Caco-2 (cell line): ENCODE data around the gene SLC7A6OS. TPM values are rescaled to one million over a fixed set of nuclear protein-coding genes. Genes with fewer than 3 reads are reported as not detected.
A peak's percentile ranks its signal among the peaks of the same experiment; 100 is the strongest.

Experiments used
- BruUV-seq: library from RNA; stranded (reverse); fragments of 400-500 nt; replicated peaks from 2 replicates; lab custom pipeline; 2021; lab: Mats Ljungman, UMichigan
- CTCF ChIA-PET: fragments of 300-600 bp; sonication (Branson Sonifier 250); formaldehyde crosslinking; loops from one replicate; lab custom pipeline; 2022; ENCODE audit warnings: antibody characterized with exemption; lab: Charles Lee
- POLR2A ChIA-PET: fragments of 300-600 bp; sonication (Branson Sonifier 250); formaldehyde crosslinking; loops from one replicate; lab custom pipeline; 2022; ENCODE audit warnings: antibody characterized with exemption; lab: Charles Lee
- DNase-seq, 2 experiments: peaks; one replicate each; pipeline versions ENCODE4 v3.0.0 to v3.0.0-alpha.2; 2020 to 2022
- H3K27me3 ChIP-seq: replicated peaks from 2 replicates; pipeline ENCODE4 v1.6.0; 2011; ENCODE audit warnings: low read length; ENCODE audit not compliant: control insufficient read depth, insufficient read depth
- H3K36me3 ChIP-seq: 2 replicates; pipeline ENCODE4 v1.5.1; 2011; ENCODE audit warnings: low read length; ENCODE audit not compliant: control insufficient read depth, insufficient read depth
- H3K4me1 ChIP-seq: fragments of 250-450 bp; sonication (Bioruptor Pico); 2 replicates; pipeline ENCODE4 v1.5.1; 2020; ENCODE audit warnings: mild to moderate bottlenecking
- H3K4me3 ChIP-seq: 2 replicates; pipeline ENCODE4 v1.5.1; 2011; ENCODE audit warnings: low read depth, mild to moderate bottlenecking, control low read depth, low read length
- H3K9me3 ChIP-seq: fragments of 250-450 bp; sonication (Bioruptor Pico); 2 replicates; pipeline ENCODE4 v1.5.1; 2020; ENCODE audit warnings: mild to moderate bottlenecking, moderate library complexity
- H3K27ac Mint-ChIP-seq: one replicate; pipeline ENCODE4 v1.8.0; 2022; ENCODE audit warnings: mixed read lengths; ENCODE audit not compliant: unreplicated experiment
- H3K27me3 Mint-ChIP-seq: one replicate; pipeline ENCODE4 v1.8.0; 2022; ENCODE audit warnings: mixed read lengths; ENCODE audit not compliant: insufficient read depth, unreplicated experiment
- H3K36me3 Mint-ChIP-seq: one replicate; pipeline ENCODE4 v1.8.0; 2022; ENCODE audit warnings: mild to moderate bottlenecking, mixed read lengths; ENCODE audit not compliant: insufficient read depth, unreplicated experiment
- H3K4me1 Mint-ChIP-seq: one replicate; pipeline ENCODE4 v1.8.0; 2022; ENCODE audit warnings: low read depth, mixed read lengths; ENCODE audit not compliant: unreplicated experiment
- H3K4me3 Mint-ChIP-seq: one replicate; pipeline ENCODE4 v1.8.0; 2022; ENCODE audit warnings: mild to moderate bottlenecking, moderate library complexity, mixed read lengths; ENCODE audit not compliant: unreplicated experiment
- H3K9me3 Mint-ChIP-seq: one replicate; pipeline ENCODE4 v1.8.0; 2022; ENCODE audit warnings: mixed read lengths; ENCODE audit not compliant: unreplicated experiment
- CTCF ChIP-seq, 2 experiments: fragments of 200-600 bp in 1 of 2; IDR thresholded peaks; 1 replicate in 1 of 2; 2 replicates in 1 of 2; pipeline versions ENCODE4 v1.5.1 to v1.8.0; 2011 to 2022; ENCODE audit warnings: antibody characterized with exemption in 1 of 2, control low read depth in 1 of 2, inconsistent platforms in 1 of 2, low read depth in 1 of 2, low read length in 1 of 2, mild to moderate bottlenecking in 1 of 2, moderate library complexity in 1 of 2; ENCODE audit not compliant: insufficient read depth in 1 of 2, severe bottlenecking in 1 of 2, unreplicated experiment in 1 of 2
- intact Hi-C: fragments of 100-400 bp; cut with micrococcal nuclease; formaldehyde crosslinking; loops from one replicate; pipeline ENCODE4 v1.10.0; 2022; ENCODE audit not compliant: unreplicated experiment
- total RNA-seq: library from RNA; stranded (reverse); gene quantifications from 2 replicates; pipeline ENCODE4 v1.2.3, GENCODE V29; 2022

The SLC7A6OS gene
- total RNA-seq, 1 experiment from 2014 or later: 34.0 TPM

DNA sequence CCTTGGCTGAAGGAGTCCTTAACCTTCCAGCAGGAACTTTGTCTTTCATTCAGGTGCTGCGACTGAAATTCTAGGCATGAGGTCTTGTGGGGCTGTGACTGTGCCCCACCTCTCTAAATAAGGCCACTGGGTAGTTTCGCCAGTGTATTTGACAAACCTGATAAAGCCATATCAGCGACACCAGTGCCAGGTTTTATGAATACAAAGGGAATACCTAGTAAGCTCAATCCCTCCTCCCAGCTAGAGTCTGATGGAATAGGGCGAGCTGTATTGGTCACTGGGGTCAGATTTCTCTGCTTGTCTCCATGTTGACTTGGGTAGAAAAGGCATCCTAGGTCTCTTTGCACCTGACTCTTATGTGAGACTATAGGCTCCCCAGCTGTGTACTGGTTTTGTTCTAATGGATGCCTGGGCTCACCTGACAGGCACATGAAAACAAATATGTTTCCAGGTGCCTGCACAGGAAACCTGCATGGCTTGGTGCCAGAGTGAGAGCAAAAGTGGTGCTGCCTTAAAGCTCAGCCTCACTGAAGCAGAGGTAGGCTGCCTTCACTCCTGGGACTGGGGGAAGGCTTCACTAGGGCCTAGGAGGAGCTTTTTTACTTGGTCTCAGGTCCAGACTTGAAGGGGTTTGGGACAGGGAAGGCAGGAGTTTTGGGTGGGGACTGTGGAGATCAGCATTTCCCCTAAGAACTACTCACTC, 38.1 kb downstream of the SLC7A6OS start:
- CTCF ChIA-PET: interaction anchor here (0.6 to 1.3 kb wide), 2 partner anchors 9 to 632 kb away, joined by 5 read pairs; partner anchors contain the start of gene SLC7A6
- BruUV-seq: no TSS peak

GRCh38 chr16:68270353-68270752, 40.4 kb downstream of the SLC7A6OS start:
- H3K4me1 Mint-ChIP-seq: peaks cover 16% of the 10 kb centered on the region
- Histone ChIP-seq H3K27me3 (no peaks in the 10 kb centered on the region), H3K9me3 (no peaks in the 10 kb centered on the region), H3K36me3 (peaks cover 5% of the 10 kb centered on the region), H3K4me1 (peaks cover 59% of the 10 kb centered on the region), H3K4me3 (no peak overlapping the region)
- H3K27me3 Mint-ChIP-seq: no peaks in the 10 kb centered on the region
- no peaks in the 10 kb centered on the region for H3K9me3 Mint-ChIP-seq
- no peak overlapping the region for H3K4me3 Mint-ChIP-seq
- DNase-seq: no peak
- POLR2A ChIA-PET: interaction anchor here (0.6 kb wide), 1 partner anchor 10 kb away, joined by 3 read pairs; no protein-coding TSS in a partner anchor
- no peak for TF ChIP-seq CTCF (IDR thresholded peaks at IDR 0.05; ENCODE audit: insufficient read depth in 1 of 2, low read depth in 1 of 2, low read length in 1 of 2, severe bottlenecking in 1 of 2, unreplicated experiment in 1 of 2)
- peaks cover 94% of the 10 kb centered on the region for H3K36me3 Mint-ChIP-seq
- H3K27ac Mint-ChIP-seq: no peak overlapping the region
- CTCF ChIA-PET: no interaction called here
- intact Hi-C loops: no loop called here
- no TSS peak for BruUV-seq

More for the DNA sequence above, 38.1 kb downstream of the SLC7A6OS start:
- no peak for TF ChIP-seq CTCF (IDR thresholded peaks at IDR 0.05; ENCODE audit: insufficient read depth in 1 of 2, low read depth in 1 of 2, low read length in 1 of 2, severe bottlenecking in 1 of 2, unreplicated experiment in 1 of 2)
- H3K4me3 ChIP-seq: no peak overlapping the region
- POLR2A ChIA-PET: interaction anchor here (1.0 kb wide), 1 partner anchor 38 kb away, joined by 3 read pairs; the partner anchor contains the start of genes PRMT7 and SLC7A6OS
- H3K27me3 ChIP-seq: no peaks in the 10 kb centered on the region
- intact Hi-C loops: no loop called here
- Mint-ChIP-seq H3K36me3 (peaks cover 96% of the 10 kb centered on the region), H3K9me3 (no peaks in the 10 kb centered on the region), H3K4me3 (peak overlapping the region; percentile 4), H3K27ac (peak overlapping the region; percentile 76), H3K27me3 (no peaks in the 10 kb centered on the region), H3K4me1 (peaks cover 19% of the 10 kb centered on the region)
- peaks cover 5% of the 10 kb centered on the region for H3K36me3 ChIP-seq
- H3K9me3 ChIP-seq: no peaks in the 10 kb centered on the region
- no peak for DNase-seq
- peaks cover 58% of the 10 kb centered on the region for H3K4me1 ChIP-seq

GRCh38 chr16:68269793-68270192, 41.0 kb downstream of the SLC7A6OS start:
- ChIA-PET CTCF (no interaction called here), POLR2A (interaction anchor here (0.7 to 2.3 kb wide), 2 partner anchors 41 to 185 kb away, joined by 3 to 7 read pairs; partner anchors contain the start of genes NFATC3, PRMT7 and SLC7A6OS)
- H3K9me3 Mint-ChIP-seq: no peaks in the 10 kb centered on the region
- no peak for DNase-seq
- no peaks in the 10 kb centered on the region for H3K9me3 ChIP-seq
- H3K4me1 ChIP-seq: peaks cover 58% of the 10 kb centered on the region
- no peak for TF ChIP-seq CTCF (IDR thresholded peaks at IDR 0.05; ENCODE audit: insufficient read depth in 1 of 2, low read depth in 1 of 2, low read length in 1 of 2, severe bottlenecking in 1 of 2, unreplicated experiment in 1 of 2)
- H3K4me3 ChIP-seq: no peak overlapping the region
- intact Hi-C loops: loop anchor here (5.0 kb wide), 1 partner anchor 43 kb away; the partner anchor contains the start of genes PRMT7 and SLC7A6OS
- peak overlapping the region; percentile 85 for H3K27ac Mint-ChIP-seq
- peaks cover 4% of the 10 kb centered on the region for H3K36me3 ChIP-seq
- no peaks in the 10 kb centered on the region for H3K27me3 ChIP-seq
- H3K4me1 Mint-ChIP-seq: peaks cover 16% of the 10 kb centered on the region
- no peak overlapping the region for H3K4me3 Mint-ChIP-seq
- BruUV-seq: no TSS peak
- H3K36me3 Mint-ChIP-seq: peaks cover 94% of the 10 kb centered on the region
- H3K27me3 Mint-ChIP-seq: no peaks in the 10 kb centered on the region
